Activated T-helper 1 cell treated with anti-CD3 and anti-CD28 coated beads, Interleukin-12 subunit alpha, Interleukin-12 subunit beta, Interleukin-2, Interleukin-4 antibody, amounts not matched to agents 30 ng/mL and 10 ng/mL and 1 ng/mL, durations not matched to agents 14 hours and 24 hours and 36 hours (primary cell): ENCODE data around the gene COL26A1. TPM values are rescaled to one million over a fixed set of nuclear protein-coding genes. Genes with fewer than 3 reads are reported as not detected.

Experiments
- DNase-seq: peaks from one replicate; pipeline ENCODE4 v3.0.0; 2021; ENCODE audit warnings: low spot score
- H3K27ac Mint-ChIP-seq: one replicate; pipeline ENCODE4 v1.8.0; 2021; ENCODE audit warnings: mild to moderate bottlenecking, mixed read lengths
- H3K27me3 Mint-ChIP-seq: one replicate; pipeline ENCODE4 v1.8.0; 2022; ENCODE audit warnings: mild to moderate bottlenecking, moderate library complexity, mixed read lengths; ENCODE audit not compliant: insufficient read depth
- H3K36me3 Mint-ChIP-seq: one replicate; pipeline ENCODE4 v1.8.0; 2021; ENCODE audit warnings: low read depth, mixed read lengths
- H3K4me1 Mint-ChIP-seq: one replicate; pipeline ENCODE4 v1.8.0; 2021; ENCODE audit warnings: low read depth, mixed read lengths
- H3K4me3 Mint-ChIP-seq: one replicate; pipeline ENCODE4 v1.8.0; 2021; ENCODE audit warnings: mild to moderate bottlenecking, moderate library complexity, mixed read lengths
- H3K9me3 Mint-ChIP-seq: one replicate; pipeline ENCODE4 v1.8.0; 2021; ENCODE audit warnings: mixed read lengths
- intact Hi-C: fragments of 100-400 bp; cut with micrococcal nuclease; formaldehyde crosslinking; loops from one replicate; pipeline ENCODE4 v1.15.1; 2024
- total RNA-seq: library from RNA; stranded (reverse); gene quantifications from 2 replicates; pipeline ENCODE4 v1.2.3, GENCODE V29; 2022

Gene COL26A1
- total RNA-seq, 1 donor from 2014 or later, result not detected

DNA sequence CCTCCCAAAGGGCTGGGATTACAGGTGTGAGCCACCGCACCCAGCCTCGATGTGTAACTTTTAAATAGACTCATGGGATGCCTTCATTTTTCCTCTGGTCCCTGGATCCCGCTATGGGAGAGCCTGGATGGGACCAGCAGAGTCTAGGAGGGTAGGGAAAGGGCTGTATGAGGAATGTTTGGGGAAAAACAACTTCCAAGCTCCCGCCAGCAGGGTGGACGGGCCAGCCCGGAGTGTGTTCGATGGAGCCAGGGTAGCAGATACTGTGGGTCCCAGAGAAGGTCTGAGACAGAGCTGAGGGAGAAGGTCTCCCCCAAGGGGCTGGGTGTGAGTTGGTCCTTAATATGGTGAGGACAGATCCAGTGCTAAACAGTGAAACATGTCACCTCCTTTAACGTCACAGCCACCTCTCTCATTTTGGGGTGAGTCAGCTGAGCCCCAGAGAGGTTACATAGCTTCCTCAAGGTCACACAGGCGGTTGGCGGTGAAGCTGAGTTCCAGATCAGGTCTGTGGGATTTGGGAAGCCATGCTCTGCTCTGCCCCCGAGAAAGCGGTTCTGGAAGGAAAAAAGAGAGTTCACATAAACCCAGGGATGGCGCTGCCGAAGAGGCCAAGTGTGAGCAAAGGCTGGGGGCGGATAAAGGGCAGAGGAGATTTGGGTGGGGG lies 200.0 kb downstream of the COL26A1 start:
- Mint-ChIP-seq H3K4me1 (no peaks in the 10 kb centered on the region), H3K27ac (no peak overlapping the region), H3K36me3 (no peaks in the 10 kb centered on the region), H3K27me3 (peaks cover 2% of the 10 kb centered on the region), H3K4me3 (no peak overlapping the region), H3K9me3 (no peaks in the 10 kb centered on the region)
- intact Hi-C loops, result no loop called here
- DNase-seq, result no peak

DNA sequence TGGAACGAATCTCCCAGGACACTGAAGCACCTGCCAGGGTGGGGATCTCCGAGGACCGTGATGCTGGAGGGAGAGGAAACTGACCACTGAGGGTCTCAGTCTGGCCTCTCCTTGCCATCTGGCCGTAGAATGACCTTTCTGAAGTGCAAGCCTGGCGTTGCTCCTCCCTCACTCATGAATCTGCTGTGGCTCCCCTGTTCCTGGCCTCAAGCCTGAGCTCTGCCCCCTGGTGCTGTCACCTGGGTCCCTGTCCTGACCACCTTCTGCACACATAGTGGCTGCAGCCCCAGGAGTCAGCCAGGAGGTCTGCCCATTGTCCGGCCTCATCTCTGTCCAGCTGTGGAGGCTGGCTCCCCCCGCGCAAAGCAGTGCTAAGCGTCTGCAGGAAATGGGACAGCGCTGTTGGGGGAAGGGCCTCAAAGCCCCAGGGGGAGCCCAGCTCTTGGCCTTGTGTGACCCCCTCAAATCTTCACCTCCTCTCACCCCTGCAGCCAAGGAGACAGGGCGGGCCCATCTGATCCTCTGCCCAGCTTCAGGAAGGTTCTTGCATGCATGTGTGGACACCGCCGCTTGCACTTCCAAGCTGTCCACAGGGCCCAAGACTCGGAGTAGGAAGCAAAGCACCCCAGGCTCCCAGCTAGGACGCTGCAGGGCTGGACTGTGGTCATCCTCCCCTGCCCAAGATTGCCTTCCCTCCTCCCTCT lies 200.7 kb downstream of the COL26A1 start:
- Mint-ChIP-seq H3K4me3 (no peak overlapping the region), H3K27me3 (peaks cover 2% of the 10 kb centered on the region), H3K36me3 (no peaks in the 10 kb centered on the region), H3K27ac (no peak overlapping the region), H3K4me1 (no peaks in the 10 kb centered on the region), H3K9me3 (no peaks in the 10 kb centered on the region)
- intact Hi-C loops, result no loop called here
- DNase-seq, result no peak

GRCh38 chr7:101563943-101564777 lies 201.5 kb downstream of the COL26A1 start:
- Mint-ChIP-seq H3K27me3 (peaks cover 2% of the 10 kb centered on the region), H3K4me1 (no peaks in the 10 kb centered on the region), H3K36me3 (no peaks in the 10 kb centered on the region), H3K9me3 (no peaks in the 10 kb centered on the region), H3K27ac (no peak overlapping the region), H3K4me3 (no peak overlapping the region)
- DNase-seq, result no peak
- intact Hi-C loops, result no loop called here

DNA sequence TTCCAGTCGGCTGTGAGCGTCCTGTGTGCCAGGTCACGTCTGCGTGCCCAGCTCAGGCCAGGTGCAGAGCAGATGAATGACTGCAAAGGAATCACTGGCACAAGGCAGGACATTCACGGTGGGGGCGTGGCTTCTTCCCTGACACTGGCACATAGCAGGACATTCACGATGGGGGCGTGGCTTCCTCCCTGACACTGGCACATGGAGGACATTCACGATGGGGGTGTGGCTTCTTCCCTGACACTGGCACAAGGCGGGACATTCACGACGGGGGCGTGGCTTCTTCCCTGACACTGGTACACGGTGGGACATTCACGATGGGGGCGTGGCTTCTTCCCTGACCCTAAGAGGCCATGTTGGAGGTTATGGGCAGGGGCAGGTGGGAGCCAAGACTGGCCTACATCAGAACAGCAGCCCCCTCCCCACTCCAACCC lies 202.1 kb downstream of the COL26A1 start:
- DNase-seq, result no peak
- Mint-ChIP-seq H3K4me1 (no peaks in the 10 kb centered on the region), H3K9me3 (no peaks in the 10 kb centered on the region), H3K27me3 (peaks cover 2% of the 10 kb centered on the region), H3K27ac (no peak overlapping the region), H3K4me3 (no peak overlapping the region), H3K36me3 (no peaks in the 10 kb centered on the region)
- intact Hi-C loops, result no loop called here

DNA sequence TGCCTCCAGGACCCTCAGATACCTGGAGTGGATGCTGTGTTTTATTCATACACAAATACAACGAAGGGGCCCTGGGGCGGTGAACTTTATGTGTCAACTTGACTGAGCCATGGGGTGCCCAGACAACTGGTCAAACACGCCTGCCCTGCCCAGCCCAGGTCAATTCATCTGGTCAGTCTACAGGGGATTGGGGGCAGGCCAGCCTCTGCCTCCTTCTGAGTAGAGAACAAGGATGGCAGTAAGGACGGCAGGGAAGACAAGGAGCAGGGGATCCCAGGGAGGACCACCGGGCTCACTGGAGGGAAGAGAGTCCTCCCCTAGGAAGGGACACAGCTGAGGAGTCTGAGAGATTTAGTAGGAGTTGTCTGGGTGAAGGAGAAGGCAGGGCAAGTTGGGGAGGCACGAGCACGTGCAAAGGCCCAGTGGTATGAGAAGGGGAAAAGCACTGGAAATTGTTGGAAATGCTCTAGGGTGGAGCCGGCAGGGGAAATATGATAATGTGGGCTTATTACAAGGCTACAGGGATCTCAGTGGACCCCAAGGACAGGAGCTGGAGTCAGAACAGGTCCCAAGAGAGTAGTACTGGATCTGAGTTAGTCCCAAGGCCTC lies 203.0 kb downstream of the COL26A1 start:
- Mint-ChIP-seq H3K27me3 (no peaks in the 10 kb centered on the region), H3K27ac (no peak overlapping the region), H3K4me1 (no peaks in the 10 kb centered on the region), H3K9me3 (no peaks in the 10 kb centered on the region), H3K4me3 (no peak overlapping the region), H3K36me3 (no peaks in the 10 kb centered on the region)
- DNase-seq, result no peak
- intact Hi-C loops, result no loop called here

GRCh38 chr7:101567230-101567629 lies 204.6 kb downstream of the COL26A1 start:
- H3K36me3 Mint-ChIP-seq, result no peaks in the 10 kb centered on the region
- intact Hi-C loops, result no loop called here
- DNase-seq, result no peak
- no peak overlapping the region for H3K4me3 Mint-ChIP-seq
- H3K27ac Mint-ChIP-seq, result no peak overlapping the region
- no peaks in the 10 kb centered on the region for H3K27me3 Mint-ChIP-seq
- no peaks in the 10 kb centered on the region for H3K4me1 Mint-ChIP-seq
- H3K9me3 Mint-ChIP-seq, result no peaks in the 10 kb centered on the region

DNA sequence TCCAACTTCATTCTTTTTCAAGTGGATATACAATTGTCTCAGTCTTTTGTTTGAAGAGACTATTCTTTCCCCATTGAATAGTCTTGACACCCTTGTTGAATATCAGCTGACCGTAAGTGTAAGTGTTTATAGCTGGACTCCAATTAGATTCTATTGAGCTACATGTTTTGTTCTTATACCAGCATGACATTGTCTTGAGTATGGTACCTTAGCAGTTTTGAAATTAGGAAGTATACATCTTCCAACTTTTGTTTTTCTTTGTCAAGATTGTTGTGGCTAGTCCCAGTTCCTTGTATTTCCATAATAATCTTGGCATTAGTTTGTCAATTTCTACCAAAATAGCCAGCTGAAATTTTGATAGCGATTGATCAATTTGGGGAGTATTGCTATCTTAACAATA lies 209.5 kb downstream of the COL26A1 start:
- peaks cover 8% of the 10 kb centered on the region for H3K9me3 Mint-ChIP-seq
- H3K27me3 Mint-ChIP-seq, result no peaks in the 10 kb centered on the region
- DNase-seq, result no peak
- no peaks in the 10 kb centered on the region for H3K36me3 Mint-ChIP-seq
- no peak overlapping the region for H3K27ac Mint-ChIP-seq
- H3K4me3 Mint-ChIP-seq, result no peak overlapping the region
- intact Hi-C loops, result no loop called here
- H3K4me1 Mint-ChIP-seq, result no peaks in the 10 kb centered on the region

- Mint-ChIP-seq H3K27ac (no peak overlapping the region), H3K36me3 (no peaks in the 10 kb centered on the region), H3K27me3 (no peaks in the 10 kb centered on the region), H3K4me3 (no peak overlapping the region), H3K9me3 (peaks cover 8% of the 10 kb centered on the region), H3K4me1 (no peaks in the 10 kb centered on the region)
- intact Hi-C loops, result no loop called here
- no peak for DNase-seq
Observed at GRCh38 chr7:101575168-101575567, 212.5 kb downstream of the COL26A1 start.

DNA sequence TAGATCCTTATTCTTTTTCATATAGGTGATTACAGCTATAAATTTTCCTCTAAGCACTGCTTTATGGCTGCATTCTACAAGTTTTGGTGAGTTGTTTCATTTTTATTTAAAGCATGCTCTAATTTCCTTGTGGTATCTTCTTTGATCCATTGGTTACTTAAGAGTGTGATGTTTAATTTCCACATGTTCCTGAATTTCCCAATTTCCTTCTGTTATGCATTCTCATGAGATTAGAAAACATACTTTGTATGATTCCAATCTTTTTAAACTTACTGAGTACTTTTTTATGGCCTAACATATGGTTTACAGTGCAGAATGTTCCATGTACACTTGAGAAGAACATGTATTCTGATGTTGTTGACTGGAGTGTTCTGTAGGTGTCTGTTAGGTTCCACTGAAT lies 213.0 kb downstream of the COL26A1 start:
- Mint-ChIP-seq H3K9me3 (peaks cover 8% of the 10 kb centered on the region), H3K4me3 (no peak overlapping the region), H3K27me3 (no peaks in the 10 kb centered on the region), H3K36me3 (no peaks in the 10 kb centered on the region), H3K27ac (no peak overlapping the region), H3K4me1 (no peaks in the 10 kb centered on the region)
- intact Hi-C loops, result no loop called here
- DNase-seq, result no peak

DNA sequence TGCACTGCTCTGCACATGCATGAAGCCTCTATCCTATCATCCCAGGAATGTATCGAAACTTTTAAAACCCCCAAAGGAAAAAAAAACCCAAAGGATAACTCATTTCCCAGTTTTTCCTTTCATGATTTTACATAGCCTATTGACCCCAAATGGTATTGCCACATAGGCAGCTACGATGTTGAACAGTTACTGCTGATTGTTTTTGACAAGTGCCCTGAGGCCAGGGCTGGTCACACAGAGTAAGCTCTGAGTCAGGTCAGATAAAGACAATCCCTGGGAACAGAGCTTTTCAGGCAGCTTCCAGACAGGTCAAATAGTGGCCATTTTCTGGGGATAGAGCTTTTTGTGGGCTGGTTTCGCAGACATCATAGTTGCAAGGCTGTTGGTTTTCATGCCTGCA lies 214.3 kb downstream of the COL26A1 start:
- no peak for DNase-seq
- intact Hi-C loops, result no loop called here
- H3K36me3 Mint-ChIP-seq, result no peaks in the 10 kb centered on the region
- peaks cover 8% of the 10 kb centered on the region for H3K9me3 Mint-ChIP-seq
- no peak overlapping the region for H3K27ac Mint-ChIP-seq
- H3K27me3 Mint-ChIP-seq, result no peaks in the 10 kb centered on the region
- H3K4me1 Mint-ChIP-seq, result no peaks in the 10 kb centered on the region
- no peak overlapping the region for H3K4me3 Mint-ChIP-seq

DNA sequence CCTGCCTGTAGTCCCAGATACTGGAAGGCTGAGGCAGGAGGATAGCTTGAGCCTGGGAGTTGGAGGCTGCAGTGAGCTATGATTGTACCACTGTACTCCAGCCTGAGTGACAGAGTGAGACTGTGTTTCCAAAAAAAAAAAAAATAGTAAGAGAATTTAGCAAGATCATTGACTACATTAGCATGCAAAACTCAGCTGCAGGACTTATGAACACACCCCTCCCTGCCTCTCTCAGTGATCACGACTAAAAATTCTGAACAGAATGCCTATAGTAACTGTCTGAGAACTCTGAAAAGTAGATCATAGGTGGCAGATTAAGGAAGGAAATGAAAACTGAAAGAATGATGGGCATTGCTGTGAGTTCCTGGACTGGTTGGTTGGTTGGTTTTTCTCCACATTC lies 215.9 kb downstream of the COL26A1 start:
- H3K4me1 Mint-ChIP-seq, result no peaks in the 10 kb centered on the region
- no peaks in the 10 kb centered on the region for H3K36me3 Mint-ChIP-seq
- peaks cover 11% of the 10 kb centered on the region for H3K9me3 Mint-ChIP-seq
- no peak overlapping the region for H3K27ac Mint-ChIP-seq
- DNase-seq, result no peak
- H3K27me3 Mint-ChIP-seq, result no peaks in the 10 kb centered on the region
- H3K4me3 Mint-ChIP-seq, result no peak overlapping the region
- intact Hi-C loops, result no loop called here

DNA sequence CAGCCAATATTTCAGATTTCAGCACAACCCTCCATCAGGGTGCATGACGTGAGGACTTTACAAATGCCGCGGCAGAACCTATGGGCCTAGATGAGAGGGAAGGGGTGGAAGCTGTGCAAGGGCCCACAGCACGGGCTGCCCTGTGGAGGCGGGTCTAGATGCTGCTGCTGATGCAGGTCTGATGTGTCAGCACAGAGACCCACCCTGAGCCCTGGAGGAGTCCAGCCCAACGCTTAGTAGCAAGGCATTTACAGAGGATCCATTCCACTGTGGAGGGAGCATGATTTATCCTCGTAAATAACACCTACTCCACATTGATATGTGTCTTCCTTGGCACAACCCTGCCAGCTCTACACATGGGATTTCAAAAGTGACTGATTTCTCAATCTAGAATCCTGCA lies 217.9 kb downstream of the COL26A1 start:
- Mint-ChIP-seq H3K36me3 (no peaks in the 10 kb centered on the region), H3K9me3 (peaks cover 9% of the 10 kb centered on the region), H3K27ac (no peak overlapping the region), H3K4me1 (no peaks in the 10 kb centered on the region), H3K27me3 (no peaks in the 10 kb centered on the region), H3K4me3 (no peak overlapping the region)
- intact Hi-C loops, result no loop called here
- DNase-seq, result no peak

- H3K4me3 Mint-ChIP-seq, result no peak overlapping the region
- no peaks in the 10 kb centered on the region for H3K4me1 Mint-ChIP-seq
- H3K36me3 Mint-ChIP-seq, result no peaks in the 10 kb centered on the region
- H3K27ac Mint-ChIP-seq, result no peak overlapping the region
- intact Hi-C loops, result no loop called here
- peaks cover 9% of the 10 kb centered on the region for H3K9me3 Mint-ChIP-seq
- no peaks in the 10 kb centered on the region for H3K27me3 Mint-ChIP-seq
- DNase-seq, result no peak
Observed at GRCh38 chr7:101581891-101582290, 219.2 kb downstream of the COL26A1 start.
